ENCODE results near the gene TTLL9. TPM values are rescaled to one million over a fixed set of nuclear protein-coding genes. Genes with fewer than 3 reads are reported as not detected.

The TTLL9 gene
- total RNA-seq, 1 donor from 2014 or later: not detected

DNA sequence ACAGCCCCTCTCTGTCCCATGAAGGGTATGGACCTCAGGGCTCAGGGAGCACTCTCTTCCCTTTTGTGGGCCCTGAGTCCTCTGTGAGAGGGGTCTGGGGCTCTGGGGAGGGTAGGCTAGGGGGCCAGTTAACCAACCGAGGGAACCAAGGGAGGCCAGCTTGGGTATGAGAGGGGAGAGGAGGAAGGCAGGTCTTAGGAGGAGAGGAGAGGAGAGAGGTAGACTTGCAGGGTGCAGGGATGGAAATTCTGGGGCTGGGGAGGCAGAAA, 827 bp upstream of the TTLL9 start:
- intact Hi-C loops (cut with DNase I): no loop called here
- DNase-seq (no peak), ATAC-seq (ENCODE audit: poor library complexity) (no peak)

DNA sequence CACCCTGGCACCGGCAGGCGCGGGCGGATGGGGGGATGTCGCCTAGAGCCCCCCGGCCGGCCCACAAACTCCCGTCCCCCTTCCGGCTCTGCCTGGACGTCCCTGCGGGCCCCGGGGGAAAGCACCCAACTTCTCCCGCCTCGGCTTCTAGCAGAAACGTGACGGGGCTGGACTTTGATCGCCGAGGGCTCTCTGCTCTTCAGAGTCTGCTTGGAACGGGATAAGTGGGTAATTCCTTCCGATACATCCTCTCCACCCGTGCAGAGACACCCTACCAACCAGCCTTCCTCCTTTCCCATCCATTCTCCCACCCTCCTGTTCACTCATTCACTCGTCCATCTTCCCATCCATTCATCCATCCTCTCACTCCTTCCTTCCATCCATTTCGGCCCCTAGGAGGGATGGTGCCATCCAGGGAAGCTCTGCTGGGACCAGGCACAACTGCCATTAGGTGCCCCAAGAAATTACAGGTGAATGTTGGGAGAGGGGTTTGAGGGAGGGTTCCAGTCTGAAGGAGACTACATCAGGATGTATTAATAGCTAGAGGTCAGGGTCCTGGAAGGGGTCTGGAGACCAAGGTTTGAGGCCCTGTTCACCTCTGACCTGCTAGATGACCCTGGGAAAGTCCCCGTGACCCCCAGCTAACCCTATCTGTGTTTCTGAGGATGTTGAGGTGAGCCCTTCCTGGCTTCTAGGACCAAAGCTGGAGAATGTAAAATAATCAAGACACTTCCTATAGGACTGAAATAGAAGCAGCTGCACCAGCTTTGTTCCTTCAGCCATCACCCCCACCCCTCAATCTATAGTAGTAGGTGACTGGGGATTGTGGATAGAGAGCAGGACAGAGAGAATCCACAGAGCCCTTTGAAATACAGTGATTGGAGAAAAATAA, 538 bp downstream of the TTLL9 start:
- no peak for DNase-seq
- intact Hi-C loops (cut with DNase I): no loop called here
- ATAC-seq (ENCODE audit: poor library complexity): no peak

DNA sequence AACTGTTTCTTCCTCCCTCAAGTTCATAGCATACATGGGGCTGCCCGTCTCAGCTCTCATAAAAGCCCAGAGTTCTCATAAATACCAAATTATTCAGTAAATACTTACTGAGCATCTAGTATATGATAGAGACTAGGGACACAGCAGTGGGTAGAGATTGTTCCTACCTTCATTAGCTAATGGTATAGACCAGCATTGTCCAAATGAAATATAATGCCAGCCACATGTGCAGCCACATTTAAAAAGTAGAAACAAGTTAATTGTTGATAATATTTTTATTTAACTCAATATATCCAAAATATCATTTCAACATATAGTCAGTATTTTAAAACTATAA, 1.2 kb downstream of the TTLL9 start:
- no peak for ATAC-seq (ENCODE audit: poor library complexity)
- intact Hi-C loops (cut with DNase I): no loop called here
- DNase-seq: no peak

DNA sequence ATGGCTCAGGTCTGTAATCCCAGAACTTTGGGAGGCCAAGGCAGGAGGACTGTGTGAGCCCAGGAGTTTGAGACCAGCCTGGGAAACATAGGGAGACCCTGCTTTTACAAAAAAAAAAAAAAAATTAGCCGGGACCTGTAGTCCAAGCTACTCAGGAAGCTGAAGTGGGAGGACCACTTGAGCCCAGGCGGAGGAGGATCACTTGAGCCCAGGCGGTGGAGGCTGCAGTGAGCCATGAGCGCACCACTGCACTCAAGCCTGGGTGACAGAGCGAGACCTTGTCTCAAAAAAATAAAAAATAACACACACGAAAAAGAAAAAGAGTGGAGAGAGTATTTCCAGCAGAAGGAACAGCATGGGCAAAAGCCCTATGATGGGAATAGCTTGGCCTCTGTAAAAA, 2.0 kb downstream of the TTLL9 start:
- ATAC-seq (ENCODE audit: poor library complexity) (no peak), DNase-seq (no peak)
- intact Hi-C loops (cut with DNase I): no loop called here

DNA sequence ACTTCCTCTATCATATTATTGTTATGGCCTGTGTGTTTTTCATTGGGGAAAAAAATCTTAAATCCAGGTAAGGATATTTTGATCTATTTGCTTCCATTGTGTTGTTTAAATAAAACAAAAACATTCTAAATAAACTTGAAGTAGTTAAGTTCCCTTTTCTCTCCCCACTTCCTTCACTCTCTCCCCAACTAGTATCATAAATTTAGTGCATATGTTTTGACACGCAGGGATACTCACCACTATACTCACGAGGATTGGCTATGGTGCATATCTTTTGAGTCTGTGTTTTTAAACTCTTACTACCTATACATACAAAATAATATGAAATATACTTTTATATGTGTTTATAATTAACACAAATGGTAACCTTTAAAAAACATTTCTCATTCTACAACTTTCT, 5.2 kb downstream of the TTLL9 start:
- no peak for ATAC-seq (ENCODE audit: poor library complexity)
- intact Hi-C loops (cut with DNase I): no loop called here

DNA sequence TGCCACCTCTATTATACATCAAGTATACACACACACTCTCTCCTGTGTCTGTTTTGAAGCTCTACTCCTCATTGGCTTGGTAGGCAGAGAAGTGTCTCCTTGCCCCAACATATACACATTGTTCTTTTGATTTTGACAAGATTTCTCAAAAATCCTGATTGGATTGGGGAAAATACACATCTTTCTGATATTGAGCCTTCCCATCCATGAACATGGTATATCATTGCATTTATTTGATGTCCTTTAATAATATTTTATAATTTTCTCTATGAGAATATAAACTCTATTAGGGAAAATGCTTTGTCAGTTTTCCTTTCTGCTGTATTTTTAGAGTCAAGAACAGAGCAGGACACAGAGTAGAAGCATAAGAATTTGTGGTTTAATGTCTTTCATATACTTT, 7.2 kb downstream of the TTLL9 start:
- no peak for ATAC-seq (ENCODE audit: poor library complexity)
- DNase-seq: no peak
- intact Hi-C loops (cut with DNase I): no loop called here

More for the DNA sequence above, 5.2 kb downstream of the TTLL9 start:
- DNase-seq: no peak

DNA sequence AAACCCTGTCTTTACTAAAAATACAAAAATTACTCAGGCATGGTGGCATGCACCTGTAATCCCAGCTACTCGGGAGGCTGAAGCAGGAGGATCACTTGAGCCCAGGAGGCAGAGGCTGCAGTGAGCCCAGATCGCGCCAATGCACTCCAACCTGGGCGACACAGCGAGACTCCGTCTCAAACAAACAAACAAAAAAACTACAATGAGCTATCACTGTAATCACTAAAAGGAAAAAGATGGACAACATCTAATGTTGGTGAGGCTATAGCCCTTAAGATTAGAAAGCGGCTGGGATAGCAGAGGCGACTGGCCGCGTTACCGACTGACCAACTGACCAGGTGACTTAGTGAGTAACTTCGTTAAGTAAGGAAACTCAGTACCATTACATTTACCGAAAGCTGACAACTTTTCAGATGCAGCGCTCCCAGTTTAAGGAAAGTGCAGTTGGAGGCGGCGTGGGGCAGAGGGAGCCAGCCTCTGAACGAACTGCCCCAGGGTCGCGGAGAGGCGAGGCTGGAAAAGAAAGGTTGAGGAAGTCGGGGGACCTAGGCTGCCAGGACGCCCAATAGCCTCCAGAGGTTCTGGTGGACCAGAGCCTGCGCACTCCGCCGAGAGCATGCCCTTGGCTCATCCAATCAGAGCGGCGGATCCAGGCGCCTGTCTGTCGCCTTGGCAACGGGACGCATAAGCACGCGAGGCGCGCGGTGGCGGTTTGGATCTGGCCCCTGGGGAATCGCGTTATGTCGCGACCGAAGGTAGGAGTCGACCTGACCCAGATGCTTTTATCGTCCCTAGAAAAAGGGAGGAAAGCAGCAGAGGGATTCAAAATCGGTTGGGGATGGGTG, 8.9 kb downstream of the TTLL9 start:
- ATAC-seq (ENCODE audit: poor library complexity) (peak; percentile 99), DNase-seq (peak; percentile 97)
- intact Hi-C loops (cut with DNase I): no loop called here

DNA sequence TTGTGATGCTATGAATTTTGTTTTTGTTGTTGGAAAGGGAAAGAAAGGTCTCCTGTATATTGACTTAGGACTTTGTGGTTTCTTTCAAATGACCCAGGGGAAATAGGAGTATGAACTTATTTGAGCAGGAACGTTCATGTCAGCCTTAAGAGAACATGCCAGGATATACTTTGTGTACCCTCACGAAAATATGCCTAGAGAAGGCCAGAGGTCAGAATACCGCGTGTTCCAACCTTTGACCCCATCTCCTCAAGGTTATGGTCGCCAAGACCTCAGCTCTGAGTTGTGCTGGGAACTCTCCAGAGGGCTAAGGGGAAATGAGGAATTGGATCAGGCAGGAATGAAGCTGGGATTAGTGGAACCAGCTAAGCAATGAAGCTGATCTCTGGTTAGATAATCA, 11.5 kb downstream of the TTLL9 start:
- intact Hi-C loops (cut with DNase I): no loop called here
- ATAC-seq (ENCODE audit: poor library complexity): no peak
- no peak for DNase-seq

DNA sequence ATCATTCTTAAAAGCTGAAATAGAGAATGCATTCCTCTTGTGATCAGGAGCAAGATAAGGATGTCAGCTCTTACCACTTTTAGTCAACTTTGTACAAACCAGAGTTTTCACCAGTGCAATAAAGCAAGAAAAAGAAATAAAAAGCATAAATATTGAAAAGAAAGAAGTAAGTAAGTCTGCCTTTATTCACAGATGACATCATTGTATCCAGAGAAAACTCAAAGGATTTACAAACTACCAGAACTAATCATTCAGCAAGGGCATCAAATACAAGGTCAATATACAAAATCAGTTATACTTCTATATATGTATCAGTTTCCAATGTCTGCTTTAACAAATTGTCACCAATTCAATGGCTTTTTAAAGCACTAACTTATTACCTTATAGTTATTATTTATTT, 13.4 kb downstream of the TTLL9 start:
- intact Hi-C loops (cut with DNase I): no loop called here
- ATAC-seq (ENCODE audit: poor library complexity) (no peak), DNase-seq (no peak)

DNA sequence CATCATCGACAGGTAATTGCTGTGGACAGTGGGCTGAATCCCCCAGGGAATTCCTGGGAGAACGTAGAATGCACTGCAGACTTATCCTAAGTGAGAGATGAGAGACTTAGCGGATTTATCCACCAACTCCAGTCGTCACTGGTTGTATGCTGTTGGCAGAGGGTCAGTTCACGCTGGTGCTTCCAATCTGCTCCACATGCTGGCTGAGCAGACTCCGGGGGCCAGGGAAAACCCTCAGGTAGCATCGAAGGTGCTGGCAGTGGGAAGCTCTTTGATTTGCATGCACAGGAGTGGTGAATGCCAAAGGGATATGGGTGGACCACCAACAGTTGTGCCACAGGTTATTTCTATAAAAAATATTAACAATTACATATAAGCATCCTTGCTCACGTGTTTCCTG, 20.2 kb downstream of the TTLL9 start:
- intact Hi-C loops (cut with DNase I): no loop called here
- ATAC-seq (ENCODE audit: poor library complexity) (no peak), DNase-seq (no peak)

DNA sequence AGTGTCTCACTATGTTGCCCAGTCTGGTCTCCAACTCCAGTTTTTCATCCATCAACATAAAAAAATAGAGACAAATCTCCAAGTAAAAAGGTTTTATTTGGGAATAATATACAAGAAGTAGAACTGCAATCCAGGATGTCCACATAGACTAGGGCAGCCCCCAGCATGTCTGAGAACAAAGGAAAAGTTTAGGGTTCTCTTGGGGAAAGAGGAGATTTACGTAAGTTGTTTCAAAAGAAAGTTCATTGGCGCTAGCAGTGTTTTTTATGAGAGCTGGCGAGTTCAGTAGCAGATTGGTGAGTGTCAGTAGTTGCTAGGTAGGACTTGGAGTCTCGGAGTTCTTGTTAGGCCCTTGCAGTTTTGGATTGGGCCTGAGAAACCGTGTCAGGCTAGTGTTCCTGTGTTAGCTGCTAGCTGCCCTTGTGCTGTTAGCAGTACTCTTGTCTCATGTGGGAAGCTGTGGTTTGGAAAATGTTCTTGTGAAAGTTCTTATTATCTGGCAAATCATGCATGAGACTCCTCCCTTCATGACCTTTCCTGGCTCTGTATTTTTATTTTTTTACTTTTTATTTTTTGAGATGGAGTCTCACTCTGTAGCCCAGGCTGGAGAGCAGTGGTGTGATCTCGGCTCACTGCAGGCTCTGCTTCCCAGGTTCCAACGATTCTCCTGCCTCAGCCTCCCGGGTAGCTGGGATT, 24.7 kb downstream of the TTLL9 start:
- intact Hi-C loops (cut with DNase I): no loop called here
- DNase-seq (no peak), ATAC-seq (ENCODE audit: poor library complexity) (peak; percentile 97)

DNA sequence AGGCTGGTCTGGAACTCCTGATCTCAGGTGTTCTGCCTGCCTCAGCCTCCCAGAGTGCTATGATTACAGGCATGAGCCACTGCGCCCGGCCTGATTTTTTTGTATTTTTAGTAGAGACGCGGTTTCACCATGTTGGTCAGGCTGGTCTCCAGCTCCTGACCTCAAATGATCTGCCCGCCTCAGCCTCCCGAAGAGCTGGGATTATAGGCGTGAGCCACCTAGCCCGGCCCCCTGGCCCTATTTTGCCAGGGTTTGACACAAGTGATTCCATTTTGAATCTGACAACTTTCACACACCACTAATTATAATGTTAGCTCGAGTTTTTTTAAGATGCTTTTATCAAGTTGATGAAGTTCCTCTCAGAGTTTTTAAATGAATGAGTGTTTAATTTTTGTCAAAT, 25.6 kb downstream of the TTLL9 start:
- no peak for ATAC-seq (ENCODE audit: poor library complexity)
- intact Hi-C loops (cut with DNase I): no loop called here

DNA sequence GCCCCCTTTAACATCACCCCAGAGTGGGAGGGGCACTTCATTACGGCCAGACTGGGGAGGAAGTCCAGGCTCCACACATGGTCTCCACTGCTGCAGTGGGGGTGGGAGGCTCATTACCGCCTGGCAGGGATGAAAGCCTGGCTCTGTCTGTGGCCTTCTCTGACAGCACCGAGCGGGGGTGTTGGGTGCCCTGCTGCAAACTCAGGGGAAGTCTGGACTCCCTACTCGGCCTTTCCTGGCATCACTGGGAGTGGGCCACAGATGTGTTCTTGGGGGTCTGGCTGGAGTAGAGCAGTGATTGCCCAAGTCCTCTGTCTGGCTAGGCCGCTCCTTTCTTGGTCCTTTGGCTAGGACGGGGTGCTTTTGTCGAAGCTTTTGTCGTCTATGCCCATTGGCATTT, 27.1 kb downstream of the TTLL9 start:
- intact Hi-C loops (cut with DNase I): no loop called here
- DNase-seq (no peak), ATAC-seq (ENCODE audit: poor library complexity) (no peak)

More for the DNA sequence above, 25.6 kb downstream of the TTLL9 start:
- no peak for DNase-seq

DNA sequence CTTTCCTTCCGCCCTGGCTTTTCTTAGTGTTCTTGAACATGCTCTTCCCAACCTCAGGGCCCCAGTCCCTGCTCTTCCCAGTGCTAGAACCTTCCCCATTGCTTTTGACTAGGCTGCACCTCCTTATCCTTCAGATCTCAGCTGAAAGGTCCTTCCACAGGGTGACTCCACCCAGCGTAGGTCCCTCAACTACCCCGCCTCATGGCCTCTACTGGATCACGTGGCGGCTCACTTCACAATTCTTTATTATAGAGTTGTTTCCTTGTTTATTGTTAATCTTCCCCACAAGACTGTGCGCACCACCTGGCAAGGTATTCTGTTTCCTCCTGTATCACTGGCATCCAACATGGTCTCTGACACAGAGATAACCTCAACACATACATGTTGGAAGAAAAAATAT, 31.2 kb downstream of the TTLL9 start:
- DNase-seq (no peak), ATAC-seq (ENCODE audit: poor library complexity) (no peak)
- intact Hi-C loops (cut with DNase I): no loop called here

DNA sequence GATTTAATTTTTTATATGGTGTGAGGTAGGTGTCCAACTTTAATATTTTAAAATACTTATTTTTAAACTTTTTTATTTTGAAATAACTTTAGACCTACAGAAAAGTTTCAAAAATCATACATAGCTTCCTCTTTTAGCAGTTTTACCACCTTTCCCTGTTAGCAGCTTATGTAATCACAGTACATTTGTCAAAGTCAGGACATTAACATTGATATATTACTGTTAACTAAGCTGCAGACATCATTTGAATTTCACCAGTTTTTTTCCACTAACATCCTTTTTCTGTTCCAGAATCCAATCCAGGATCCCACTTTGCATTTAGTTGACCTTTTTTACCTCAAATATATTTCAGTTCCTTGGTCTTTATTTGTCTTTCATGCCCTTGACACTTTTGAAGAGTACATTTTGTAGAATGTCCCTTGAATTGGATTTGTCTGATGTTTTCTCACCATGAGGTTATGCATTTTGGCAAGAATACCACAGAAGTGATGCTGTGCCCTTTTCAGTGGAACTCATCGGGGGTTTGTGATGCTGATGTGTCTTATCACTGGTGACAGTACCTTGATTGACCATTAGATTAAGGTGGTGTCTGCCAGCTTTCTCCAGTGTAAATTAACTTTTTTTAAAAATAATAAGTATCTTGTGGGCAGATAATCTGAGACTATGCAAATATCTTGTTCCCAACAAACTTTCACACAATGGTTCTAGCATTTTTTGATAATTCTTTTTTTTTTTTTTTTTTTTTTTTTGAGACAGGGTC, 33.4 kb downstream of the TTLL9 start:
- DNase-seq (no peak), ATAC-seq (ENCODE audit: poor library complexity) (no peak)
- intact Hi-C loops (cut with DNase I): no loop called here

DNA sequence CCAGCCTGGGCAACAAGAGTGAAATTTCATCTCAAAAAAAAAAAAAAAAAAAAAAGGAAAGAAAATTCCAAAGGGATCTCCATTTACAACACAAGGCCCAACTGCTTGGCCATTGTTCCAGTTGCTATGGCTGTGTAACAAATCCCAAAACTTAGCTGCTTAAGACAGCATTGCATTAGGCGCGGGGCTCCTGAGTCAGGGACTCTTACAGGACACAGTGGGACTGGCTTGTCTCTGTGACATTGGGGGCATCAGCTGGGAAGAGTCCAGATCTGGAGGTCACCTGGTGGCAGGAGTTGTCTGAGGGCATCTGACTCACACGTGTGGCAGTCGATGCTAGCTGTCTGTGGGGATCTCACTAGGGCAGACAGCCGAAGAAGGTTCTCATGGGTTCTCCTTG, 35.6 kb downstream of the TTLL9 start:
- DNase-seq: no peak
- intact Hi-C loops (cut with DNase I): no loop called here
- ATAC-seq (ENCODE audit: poor library complexity): no peak

DNA sequence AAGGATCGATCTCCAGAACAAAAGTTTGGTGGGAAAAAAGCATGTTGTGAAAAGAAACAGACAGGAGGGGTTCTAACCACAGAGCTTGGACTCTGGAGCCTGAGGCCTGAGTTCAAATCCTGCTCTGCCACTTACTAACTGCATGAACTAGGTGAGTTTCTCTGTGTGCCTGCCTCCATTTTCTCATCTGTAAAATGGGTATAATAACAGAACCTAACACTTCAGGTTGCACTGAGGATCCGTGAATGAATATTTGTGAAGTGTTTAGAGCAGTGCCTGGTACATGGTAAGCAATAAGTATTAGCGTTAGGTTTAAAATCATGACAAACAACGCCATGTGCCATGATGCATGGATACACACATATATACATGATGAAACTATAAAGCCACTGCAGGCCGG, 36.6 kb downstream of the TTLL9 start:
- DNase-seq (no peak), ATAC-seq (ENCODE audit: poor library complexity) (no peak)
- intact Hi-C loops (cut with DNase I): no loop called here

DNA sequence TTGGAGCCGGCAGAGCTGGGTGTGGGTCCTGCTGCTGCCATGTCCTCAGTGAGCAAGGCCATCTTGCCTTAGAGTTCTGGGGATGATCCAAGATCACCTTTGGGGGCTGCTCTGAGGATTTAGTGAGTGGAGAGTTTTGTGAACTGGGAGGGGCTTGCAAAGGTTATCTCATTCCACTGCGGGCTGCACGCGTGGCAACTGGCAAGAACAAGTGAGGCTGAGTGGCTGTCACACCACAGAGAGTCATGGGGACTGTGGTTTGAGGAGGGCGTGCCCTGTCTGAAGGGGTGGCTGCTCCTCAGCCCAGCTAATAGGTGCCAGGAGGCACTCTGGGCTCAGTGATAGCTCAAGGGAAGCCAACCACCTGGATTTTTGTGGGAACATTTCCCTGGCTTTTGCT, 37.6 kb downstream of the TTLL9 start:
- intact Hi-C loops (cut with DNase I): no loop called here
- no peak for ATAC-seq (ENCODE audit: poor library complexity)
- no peak for DNase-seq

DNA sequence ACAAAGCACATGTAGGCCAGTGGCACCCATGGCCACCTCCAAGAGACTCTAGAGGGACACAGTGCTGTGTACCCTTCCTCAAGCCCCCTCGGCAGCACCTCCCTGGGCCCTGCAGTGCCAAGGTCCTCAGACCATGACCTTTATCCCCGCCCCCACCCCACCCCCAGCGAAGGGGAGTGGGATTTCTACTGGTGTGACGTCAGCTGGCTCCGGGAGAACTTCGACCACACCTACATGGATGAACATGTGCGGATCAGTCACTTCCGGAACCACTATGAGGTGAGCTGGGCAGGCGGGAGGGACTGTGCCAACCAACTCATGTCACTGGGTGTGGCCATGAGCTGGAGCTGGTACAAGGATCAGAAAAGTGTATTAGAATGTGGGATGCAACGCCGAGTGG, 38.0 kb downstream of the TTLL9 start:
- intact Hi-C loops (cut with DNase I): no loop called here
- ATAC-seq (ENCODE audit: poor library complexity): no peak
- DNase-seq: no peak

Measured in Right ventricle myocardium superior (tissue), 1 donor.